HUES48 (cell line): Measurements from ENCODE around the gene PBX1.

Experiments used
- H3K27ac ChIP-seq: one replicate; pipeline ENCODE4 v1.7.0; 2013; ENCODE audit warnings: low read depth, low read length, inconsistent platforms
- H3K27me3 ChIP-seq: 2 replicates; pipeline ENCODE4 v1.6.1; 2013; ENCODE audit warnings: mild to moderate bottlenecking, low read length; ENCODE audit not compliant: control insufficient read depth, insufficient read depth
- H3K36me3 ChIP-seq: 2 replicates; pipeline ENCODE4 v1.6.1; 2013; ENCODE audit warnings: low read length; ENCODE audit not compliant: control insufficient read depth, insufficient read depth
- H3K4me1 ChIP-seq: 2 replicates; pipeline ENCODE4 v1.6.1; 2013; ENCODE audit warnings: mild to moderate bottlenecking, low read length; ENCODE audit not compliant: control insufficient read depth, insufficient read depth
- H3K4me3 ChIP-seq: 2 replicates; pipeline ENCODE4 v1.5.1; 2013; ENCODE audit warnings: mild to moderate bottlenecking, low read depth, low read length
- H3K9ac ChIP-seq: 2 replicates; pipeline ENCODE4 v1.6.1; 2013; ENCODE audit warnings: mild to moderate bottlenecking, low read depth, low read length, moderate library complexity
- H3K9me3 ChIP-seq: 2 replicates; pipeline ENCODE4 v1.6.1; 2013; ENCODE audit warnings: low read length; ENCODE audit not compliant: control insufficient read depth, insufficient read depth

Gene PBX1

GRCh38 chr1:164885311-164885710 is 326.3 kb downstream of the PBX1 start:
- H3K27ac ChIP-seq: no peak overlapping the region
- H3K9me3 ChIP-seq: no peaks in the 10 kb centered on the region
- no peaks in the 10 kb centered on the region for H3K4me1 ChIP-seq
- H3K27me3 ChIP-seq: no peaks in the 10 kb centered on the region
- no peak overlapping the region for H3K4me3 ChIP-seq
- no peak overlapping the region for H3K9ac ChIP-seq
- H3K36me3 ChIP-seq: no peaks in the 10 kb centered on the region

GRCh38 chr1:164886101-164886500 is 327.1 kb downstream of the PBX1 start:
- no peak overlapping the region for H3K4me3 ChIP-seq
- no peaks in the 10 kb centered on the region for H3K36me3 ChIP-seq
- no peaks in the 10 kb centered on the region for H3K4me1 ChIP-seq
- H3K9me3 ChIP-seq: no peaks in the 10 kb centered on the region
- no peak overlapping the region for H3K27ac ChIP-seq
- H3K9ac ChIP-seq: no peak overlapping the region
- H3K27me3 ChIP-seq: no peaks in the 10 kb centered on the region

- Histone ChIP-seq H3K9ac (no peak overlapping the region), H3K4me1 (no peaks in the 10 kb centered on the region), H3K36me3 (no peaks in the 10 kb centered on the region), H3K27ac (no peak overlapping the region), H3K4me3 (no peak overlapping the region), H3K27me3 (no peaks in the 10 kb centered on the region), H3K9me3 (no peaks in the 10 kb centered on the region)
These were observed 332.6 kb downstream of the PBX1 start for GRCh38 chr1:164891615-164892014.

GRCh38 chr1:164895026-164895912 is 336.3 kb downstream of the PBX1 start:
- Histone ChIP-seq H3K27ac (no peak overlapping the region), H3K4me1 (no peaks in the 10 kb centered on the region), H3K9me3 (no peaks in the 10 kb centered on the region), H3K4me3 (no peak overlapping the region), H3K27me3 (no peaks in the 10 kb centered on the region), H3K36me3 (no peaks in the 10 kb centered on the region), H3K9ac (no peak overlapping the region)

- H3K27me3 ChIP-seq: 0 out of 2 replicates have a peak, but pooled peaks cover 5% of the 10 kb centered on the region
- H3K9me3 ChIP-seq: no peaks in the 10 kb centered on the region
- H3K4me1 ChIP-seq: peaks cover 11% of the 10 kb centered on the region
- H3K36me3 ChIP-seq: no peaks in the 10 kb centered on the region
- H3K4me3 ChIP-seq: no peak overlapping the region
- H3K9ac ChIP-seq: no peak overlapping the region
- no peak overlapping the region for H3K27ac ChIP-seq
These were observed 342.0 kb downstream of the PBX1 start for GRCh38 chr1:164901031-164901430.
